HepG2 (cell line): ENCODE results near the gene QRFP. TPM values are rescaled to one million over a fixed set of nuclear protein-coding genes. Genes with fewer than 3 reads are reported as not detected.

ENCODE experiments used
- ATAC-seq: fragments of 200-7000 bp; cut with Tn5 transposase; 3 replicates; pipeline ENCODE4 v1.9.1; 2020; ENCODE audit warnings: mild to moderate bottlenecking, moderate library complexity
- BruUV-seq: library from RNA; stranded (reverse); fragments of 400-500 nt; replicated peaks from 2 replicates; lab custom pipeline; 2021; lab: Mats Ljungman, UMichigan
- CTCF ChIA-PET: fragments of 300-600 bp; formaldehyde crosslinking; extraction: SDS; loops from one replicate; lab custom pipeline; 2021; ENCODE audit warnings: low total read pairs, inconsistent platforms, low intra/inter-chr PET ratio; lab: Yijun Ruan, JAX
- POLR2A ChIA-PET: fragments of 350-600 bp; sonication (Branson Sonifier 250); formaldehyde crosslinking; loops from one replicate; lab custom pipeline; 2020; ENCODE audit warnings: antibody characterized with exemption, inconsistent platforms; lab: Yijun Ruan, JAX
- DNase-seq: peaks from one replicate; pipeline ENCODE4 v3.0.0-alpha.2; 2015; ENCODE audit warnings: low spot score
- FAIRE-seq: peaks from 3 replicates; lab custom pipeline; 2011; peaks lifted over from hg19 to GRCh38; lab: Jason Lieb, UNC
- H2AFZ ChIP-seq: one replicate; pipeline ENCODE4 v1.6.1; 2011; ENCODE audit warnings: low read length, inconsistent platforms
- H3K27ac ChIP-seq: fragments of 300-600 bp; 3 replicates; pipeline ENCODE4 v1.8.0; 2011; ENCODE audit warnings: mixed run types, mild to moderate bottlenecking, mixed read lengths, low read length, inconsistent platforms; ENCODE audit not compliant: insufficient read depth; ENCODE audit errors: extremely low read length
- H3K27me3 ChIP-seq, 2 experiments: fragments of 200-600 bp in 1 of 2; 2 replicates in 1 of 2; 3 replicates in 1 of 2; pipeline versions ENCODE4 v1.6.0 to v1.8.0; 2011; ENCODE audit warnings: low read length in 2 of 2, mild to moderate bottlenecking in 2 of 2, moderate library complexity in 2 of 2, inconsistent platforms in 1 of 2; ENCODE audit not compliant: insufficient read depth in 2 of 2, control insufficient read depth in 1 of 2
- H3K36me3 ChIP-seq, 2 experiments: fragments of 200-600 bp in 1 of 2; replicated peaks in 1 of 2; 2 replicates in 1 of 2; 3 replicates in 1 of 2; pipeline versions ENCODE4 v1.5.1 to v1.8.0; 2011; ENCODE audit warnings: low read length in 2 of 2, inconsistent platforms in 1 of 2; ENCODE audit not compliant: insufficient read depth in 2 of 2, control insufficient read depth in 1 of 2
- H3K4me1 ChIP-seq: 2 replicates; pipeline ENCODE4 v1.5.1; 2012; ENCODE audit warnings: low read length, inconsistent platforms; ENCODE audit not compliant: insufficient read depth
- H3K4me2 ChIP-seq: 2 replicates; pipeline ENCODE4 v1.6.0; 2011; ENCODE audit warnings: low read depth, low read length, inconsistent platforms
- H3K4me3 ChIP-seq, 3 experiments: fragments of 200-600 bp in 1 of 3; sonication (generic), shearing (Covaris generic) in 1 of 3; replicated peaks in 1 of 3; 2 replicates each; pipeline ENCODE4 v1.5.1; 2011 to 2016; ENCODE audit warnings: low read length in 3 of 3, inconsistent platforms in 2 of 3, low read depth in 2 of 3, mild to moderate bottlenecking in 2 of 3, control low read depth in 1 of 3, mixed read lengths in 1 of 3; ENCODE audit not compliant: insufficient read depth in 1 of 3
- H3K79me2 ChIP-seq: one replicate; pipeline ENCODE4 v1.6.1; 2011; ENCODE audit warnings: low read length, inconsistent platforms; ENCODE audit not compliant: insufficient read depth
- H3K9ac ChIP-seq: 2 replicates; pipeline ENCODE4 v1.6.0; 2011; ENCODE audit warnings: mild to moderate bottlenecking, low read depth, low read length, inconsistent platforms; ENCODE audit not compliant: insufficient read depth
- H3K9me3 ChIP-seq: 2 replicates; pipeline ENCODE4 v1.5.1; 2012; ENCODE audit warnings: mild to moderate bottlenecking, low read length
- H4K20me1 ChIP-seq: 2 replicates; pipeline ENCODE4 v1.6.0; 2011; ENCODE audit warnings: inconsistent platforms, mild to moderate bottlenecking, low read length, moderate library complexity; ENCODE audit not compliant: insufficient read depth
- ATF5 ChIP-seq: sonication (generic); formaldehyde crosslinking; IDR thresholded peaks from 2 replicates; pipeline ENCODE4 v1.4.0; 2020; ENCODE audit warnings: mild to moderate bottlenecking, low read depth, missing genetic modification reagents
- FOSL2 ChIP-seq: sonication (generic); formaldehyde crosslinking; IDR thresholded peaks from 2 replicates; pipeline ENCODE4 v1.4.0; 2020; ENCODE audit warnings: missing genetic modification reagents
- RXRA ChIP-seq: sonication (generic); formaldehyde crosslinking; IDR thresholded peaks from 2 replicates; pipeline ENCODE4 v1.5.1; 2020; ENCODE audit warnings: missing genetic modification reagents
- TEAD3 ChIP-seq: optimal IDR thresholded peaks from 2 replicates; pipeline ENCODE3; 2016; ENCODE audit warnings: borderline replicate concordance
- TFAP4 ChIP-seq: sonication (generic); IDR thresholded peaks from 2 replicates; pipeline ENCODE4 v1.6.1; 2016; ENCODE audit warnings: low read depth, borderline replicate concordance
- TRIM24 ChIP-seq: sonication (generic); formaldehyde crosslinking; IDR thresholded peaks from 2 replicates; pipeline ENCODE4 v1.8.0; 2022; ENCODE audit warnings: mild to moderate bottlenecking, missing genetic modification reagents
- ZBTB44 ChIP-seq: sonication (generic); formaldehyde crosslinking; IDR thresholded peaks from 2 replicates; pipeline ENCODE4 v1.4.0; 2020; ENCODE audit warnings: missing genetic modification reagents
- ZHX2 ChIP-seq, 2 experiments: sonication (generic) in 1 of 2; formaldehyde crosslinking in 1 of 2; IDR thresholded peaks; 2 replicates each; pipeline versions ENCODE4 v1.6.1 to v1.9.0; 2014 to 2022; ENCODE audit warnings: antibody characterized with exemption in 1 of 2, borderline replicate concordance in 1 of 2, inconsistent platforms in 1 of 2, low read depth in 1 of 2, missing genetic modification reagents in 1 of 2
- ZNF263 ChIP-seq: sonication (generic); formaldehyde crosslinking; IDR thresholded peaks from 2 replicates; pipeline ENCODE4 v1.4.0; 2020; ENCODE audit warnings: missing genetic modification reagents
- ZNF644 ChIP-seq: IDR thresholded peaks from 2 replicates; pipeline ENCODE4 v1.6.1; 2016; ENCODE audit warnings: low read depth
- ZNF800 ChIP-seq: sonication (generic); formaldehyde crosslinking; IDR thresholded peaks from 2 replicates; pipeline ENCODE4 v1.4.0; 2020; ENCODE audit warnings: missing genetic modification reagents
- WGBS: methylation state at CpG from one replicate; pipeline ENCODE4 v1.1.6; 2017; ENCODE audit warnings: low lambda C conversion rate; 5-methylcytosine and 5-hydroxymethylcytosine counted together
- in situ Hi-C: cut with HindIII; loops from 2 replicates; pipeline ENCODE4 v1.10.0; 2017; ENCODE audit warnings: low pct_unique_long_range_greater_than_20kb; ENCODE audit not compliant: extremely low pct_ligation_motif_present
- intact Hi-C: fragments of 100-400 bp; cut with micrococcal nuclease; formaldehyde crosslinking; loops from one replicate; pipeline ENCODE4 v1.10.0; 2022; ENCODE audit not compliant: unreplicated experiment
- polyA plus RNA-seq, 8 experiments: library from polyadenylated mRNA; depleted of rRNA in 3 of 8; stranded (reverse) in 7 of 8; unstranded in 1 of 8; fragments of >200 nt; fragmentation: Illumina TruSeq in 4 of 8; extraction: Trizol in 4 of 8; gene quantifications; 2 replicates each; pipeline versions ENCODE4 v1.2.1 to v1.2.3, GENCODE V29; 2011 to 2016; ENCODE audit warnings: low read depth in 4 of 8, missing spikeins in 1 of 8, mixed read lengths in 1 of 8; ENCODE audit not compliant: insufficient read depth in 1 of 8
- total RNA-seq, 5 experiments: library from RNA; depleted of rRNA; stranded (reverse); fragments of >200 nt; fragmentation: Illumina TruSeq; extraction: Trizol; gene quantifications; 2 replicates each; pipeline ENCODE4 v1.2.3, GENCODE V29; 2016; ENCODE audit warnings: low read depth in 1 of 5

Gene QRFP
- total and polyA plus RNA-seq, 2 of the 13 experiments (the other 11 are each of a cell fraction or from before 2014, with no cell fraction given) = not detected

- Histone ChIP-seq H3K4me1 (peaks cover 26% of the 10 kb centered on the region), H2AFZ (no peak overlapping the region), H3K27me3 (peaks cover 20 to 98% of the 10 kb centered on the region in 2 experiments), H3K4me3 (peak overlapping the region in 1 of 3 experiments; percentile 33; a peak in 1 of 6 replicates), H3K79me2 (no peaks in the 10 kb centered on the region), H3K36me3 (no peaks in the 10 kb centered on the region), H4K20me1 (no peaks in the 10 kb centered on the region), H3K4me2 (peak overlapping the region; percentile 29), H3K27ac (no peak overlapping the region), H3K9ac (no peak overlapping the region), H3K9me3 (no peaks in the 10 kb centered on the region)
- ATAC-seq (peak; percentile 20), DNase-seq (peak; percentile 70), FAIRE-seq (no peak)
- WGBS = 2% methylated on average over 3 of the region's 14 CpGs
- CTCF ChIA-PET = no interaction called here
- POLR2A ChIA-PET = no interaction called here
- intact Hi-C loops = no loop called here
- BruUV-seq = no TSS peak
- in situ Hi-C loops = no loop called here
- TF ChIP-seq ATF5 (CRISPR knock-in tag) (no peak), ZNF800 (CRISPR knock-in tag) (no peak), ZBTB44 (no peak), TEAD3 (peak; percentile 10), FOSL2 (CRISPR knock-in tag) (peak; percentile 88), ZNF263 (CRISPR knock-in tag) (peak; percentile 72; the same call in 1 of the 2 replicates), RXRA (CRISPR knock-in tag) (no peak), TFAP4 (peak; percentile 60; the same call in 1 of the 2 replicates), ZNF644 (CRISPR knock-in tag) (peak; percentile 11; the same call in 1 of the 2 replicates), ZHX2 (IDR thresholded peaks at IDR 0.05; ENCODE audit: low read depth) (no peak), ZHX2 (CRISPR knock-in tag; IDR thresholded peaks at IDR 0.05; ENCODE audit: borderline replicate concordance) (no peak), TRIM24 (no peak)
Observed at GRCh38 chr9:130927995-130928900, 31.6 kb upstream of the QRFP start.
